ELR (cell line): ENCODE measurements around the gene MREG.

Experiments
- DNase-seq: peaks from one replicate; pipeline ENCODE4 v3.0.0-alpha.2; 2015; ENCODE audit warnings: low read depth

MREG gene, protein sequence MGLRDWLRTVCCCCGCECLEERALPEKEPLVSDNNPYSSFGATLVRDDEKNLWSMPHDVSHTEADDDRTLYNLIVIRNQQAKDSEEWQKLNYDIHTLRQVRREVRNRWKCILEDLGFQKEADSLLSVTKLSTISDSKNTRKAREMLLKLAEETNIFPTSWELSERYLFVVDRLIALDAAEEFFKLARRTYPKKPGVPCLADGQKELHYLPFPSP

GRCh38 chr2:216013080-216013909 is at the start of gene MREG:
Gene MREG (minus strand): TSS chr2:216013551. CDS start chr2:216013327, 224 bp downstream.
- peak; percentile 86 for DNase-seq

DNA sequence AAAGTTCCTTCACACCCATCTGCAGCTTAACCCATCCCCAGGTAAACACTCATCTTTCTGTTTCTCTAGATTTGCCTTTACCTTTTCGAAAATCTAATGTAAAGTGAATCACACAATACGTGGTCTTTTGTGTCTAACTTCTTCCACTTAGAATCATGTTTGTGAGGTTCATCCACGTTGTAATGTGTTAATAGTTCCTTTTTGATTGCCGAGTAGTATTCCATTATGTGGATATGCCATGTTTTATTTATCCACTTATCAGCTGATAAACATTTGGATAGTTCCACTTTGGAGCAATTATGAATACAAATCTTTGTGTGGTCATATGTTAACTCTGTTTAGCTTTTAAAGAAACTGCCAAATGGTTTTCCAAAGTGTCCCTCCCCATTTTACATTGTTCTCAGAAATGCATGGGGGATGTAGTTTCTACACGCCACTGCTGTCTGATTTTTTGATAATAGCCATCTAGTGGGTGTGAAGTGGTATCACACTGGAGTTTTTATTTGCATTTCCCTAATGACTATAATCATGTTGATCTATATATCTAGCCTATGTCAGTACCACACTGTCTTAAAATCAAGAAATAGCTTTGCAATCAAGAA is 46.0 kb upstream of the MREG start:
- DNase-seq: peak; percentile 32

GRCh38 chr2:216057688-216058193 is 44.4 kb upstream of the MREG start:
- DNase-seq: peak; percentile 42

GRCh38 chr2:216056739-216057138 is 43.4 kb upstream of the MREG start:
- DNase-seq: no peak

DNA sequence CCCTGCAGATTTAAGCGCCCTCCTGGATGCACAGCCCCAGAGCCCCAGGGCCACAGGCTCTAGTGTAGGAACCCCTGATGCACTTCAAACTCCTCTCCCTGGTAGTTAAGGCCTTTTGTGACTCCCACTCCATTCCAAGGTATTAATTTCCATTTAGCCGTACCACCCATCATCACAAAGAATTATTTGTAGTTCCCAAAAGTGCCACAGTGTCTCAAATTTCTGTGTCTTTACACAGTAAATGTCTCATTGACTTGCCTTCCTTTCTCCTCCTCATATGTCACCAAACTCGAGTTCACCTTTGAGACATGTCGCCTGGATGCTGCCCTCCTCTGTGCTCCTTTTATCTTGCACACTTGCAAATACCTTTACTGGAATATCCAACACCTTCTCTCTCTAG is 42.3 kb upstream of the MREG start:
- no peak for DNase-seq

DNA sequence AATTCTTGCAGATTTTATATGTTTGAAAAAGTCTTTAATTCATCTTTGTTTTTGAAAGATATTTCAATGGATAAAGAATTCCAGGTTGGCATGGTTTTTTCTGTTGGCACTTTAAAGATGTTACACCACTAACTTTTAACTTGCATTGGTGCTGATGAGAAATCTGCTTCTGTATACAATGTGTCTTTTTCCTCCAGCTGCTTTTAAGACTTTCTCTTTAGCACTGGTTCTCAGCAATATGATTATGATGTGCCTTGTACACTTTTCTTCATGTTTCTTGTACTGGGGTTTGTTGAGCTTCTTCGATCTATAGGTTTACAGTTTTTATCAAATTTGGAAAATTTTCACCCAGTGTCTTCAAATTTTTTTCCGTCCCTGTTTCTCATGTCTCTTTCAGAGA is 39.1 kb upstream of the MREG start:
- no peak for DNase-seq

DNA sequence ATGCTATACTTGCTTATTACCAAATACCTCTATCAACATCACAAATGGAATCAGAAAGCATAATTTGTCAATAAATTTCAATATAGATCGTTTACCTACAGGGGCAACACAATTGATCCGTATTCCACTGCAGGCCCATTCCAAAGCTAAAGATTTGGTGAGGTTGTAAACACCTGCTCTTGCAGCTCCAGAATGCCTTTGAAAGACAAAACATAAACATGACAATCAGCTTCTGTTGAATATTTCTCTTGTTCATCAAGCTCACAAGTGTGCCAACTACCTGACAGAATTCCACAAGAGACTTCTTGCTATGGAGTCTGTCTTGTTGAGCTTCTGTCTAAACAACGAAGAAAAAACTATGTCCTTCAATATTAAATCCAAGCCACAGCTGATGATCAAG is 38.0 kb upstream of the MREG start:
- no peak for DNase-seq

- no peak for DNase-seq
Observed at GRCh38 chr2:216049452-216049851, 36.1 kb upstream of the MREG start.

DNA sequence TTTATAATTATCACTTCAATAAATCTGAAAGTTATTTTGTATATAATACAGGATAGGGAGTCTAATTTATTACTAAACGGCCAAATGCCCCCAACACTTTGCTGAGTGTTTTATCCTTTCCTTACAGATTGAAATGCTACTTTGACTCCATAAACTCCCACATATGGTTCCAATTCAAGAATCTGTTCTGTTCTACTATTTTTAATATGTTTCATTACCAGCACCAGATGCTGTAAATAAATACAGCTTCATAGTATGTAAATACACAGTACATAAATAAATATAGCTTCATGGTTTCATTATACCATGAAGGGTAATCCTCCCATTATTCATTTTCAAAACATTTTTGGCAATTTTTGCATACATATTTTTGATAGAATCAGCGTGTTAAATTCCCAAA is 34.0 kb upstream of the MREG start:
- DNase-seq: no peak

- DNase-seq: no peak
Observed at GRCh38 chr2:216044883-216045486, 31.6 kb upstream of the MREG start.

DNA sequence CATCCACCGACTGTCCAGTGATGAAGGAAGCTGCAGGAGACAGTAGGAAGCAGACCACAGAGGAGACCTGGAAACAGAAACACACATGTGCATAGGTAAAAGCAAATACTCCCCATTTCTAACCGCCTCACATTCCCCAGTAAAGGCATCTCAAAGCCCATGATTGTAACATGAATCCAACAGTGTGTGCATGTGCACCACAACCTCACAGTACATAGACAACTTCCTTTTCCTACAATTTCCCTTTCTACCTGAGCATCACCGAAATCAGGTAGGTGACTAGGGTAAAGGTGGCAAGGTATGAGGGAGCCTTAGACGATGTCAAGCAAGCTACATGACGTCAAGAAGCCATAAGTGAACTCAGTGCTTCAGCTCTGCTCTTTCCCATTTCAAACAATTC is 30.6 kb upstream of the MREG start:
- DNase-seq: no peak

DNA sequence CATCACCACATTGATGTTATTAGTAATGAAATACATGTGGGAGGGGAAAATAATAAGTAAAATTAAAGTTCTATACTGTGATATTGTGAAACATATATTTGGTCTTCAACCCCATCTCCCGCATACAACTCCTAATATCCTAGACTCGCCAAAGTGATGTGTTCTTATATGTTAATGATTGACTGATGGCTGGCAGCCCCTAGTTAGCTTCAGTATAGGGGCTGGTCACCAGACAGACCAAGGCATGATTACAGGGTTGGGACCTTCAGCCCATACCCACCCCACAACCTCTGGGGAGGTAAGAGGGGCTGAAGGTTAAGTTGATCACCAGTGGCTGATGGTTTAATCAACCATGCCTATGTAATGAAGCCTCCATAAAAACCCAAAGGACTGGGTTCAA is 28.1 kb upstream of the MREG start:
- no peak for DNase-seq

DNA sequence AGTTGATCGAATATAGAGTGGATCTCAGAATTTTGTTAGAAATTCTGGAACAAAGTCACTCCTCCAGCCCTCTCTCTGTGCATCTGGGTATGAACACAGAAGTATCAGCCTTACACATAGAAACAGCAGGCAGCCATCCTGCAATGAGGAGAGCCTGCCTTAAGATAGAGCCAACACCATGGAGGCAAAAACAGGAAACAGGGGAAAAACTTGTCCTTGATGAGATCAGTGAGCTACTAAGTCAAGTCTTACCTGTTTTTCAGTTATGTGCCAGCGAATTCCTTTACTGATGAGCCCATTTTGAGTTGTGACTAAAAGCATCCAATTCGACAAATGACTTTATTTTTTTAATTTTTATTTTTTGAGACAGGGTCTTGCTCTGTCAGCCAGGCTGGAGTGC is 26.6 kb upstream of the MREG start:
- no peak for DNase-seq

GRCh38 chr2:216034065-216034464 is 20.7 kb upstream of the MREG start:
- peak; percentile 67 for DNase-seq

- no peak for DNase-seq
Observed at GRCh38 chr2:216033403-216033802, 20.1 kb upstream of the MREG start.

DNA sequence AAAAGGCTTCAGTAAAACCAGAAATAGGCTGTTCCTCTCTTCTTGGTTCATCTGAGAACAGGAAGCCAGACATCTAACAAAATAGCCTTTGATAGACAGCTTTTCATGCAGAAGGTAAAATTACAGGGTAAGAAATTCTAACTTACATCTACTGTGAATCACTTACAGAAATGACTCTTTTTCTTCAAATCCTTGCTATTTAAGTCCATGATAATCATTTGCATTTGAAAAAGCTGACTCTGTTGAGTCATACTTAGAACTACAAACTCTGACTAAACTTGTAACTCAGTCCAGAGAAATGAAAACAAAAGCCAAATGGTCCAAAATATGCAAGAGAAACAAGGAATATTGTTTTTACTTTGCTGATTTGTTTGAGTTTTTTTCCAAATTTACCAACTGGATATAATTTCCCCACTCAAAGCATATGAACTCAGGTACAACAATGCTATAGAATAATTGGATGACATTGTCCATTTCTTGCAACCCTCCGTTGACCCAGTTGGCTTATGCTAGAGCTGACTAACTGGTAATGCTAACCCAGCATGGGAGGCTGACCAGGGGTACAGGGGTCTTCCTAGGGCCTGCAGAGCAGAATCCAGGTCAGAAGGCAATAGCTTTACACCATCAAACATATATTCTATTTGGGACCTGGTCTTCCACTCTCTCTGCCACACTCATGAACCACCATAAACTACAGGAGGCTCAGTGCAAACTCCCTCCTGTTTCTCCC is 18.8 kb upstream of the MREG start:
- peak; percentile 88 for DNase-seq

DNA sequence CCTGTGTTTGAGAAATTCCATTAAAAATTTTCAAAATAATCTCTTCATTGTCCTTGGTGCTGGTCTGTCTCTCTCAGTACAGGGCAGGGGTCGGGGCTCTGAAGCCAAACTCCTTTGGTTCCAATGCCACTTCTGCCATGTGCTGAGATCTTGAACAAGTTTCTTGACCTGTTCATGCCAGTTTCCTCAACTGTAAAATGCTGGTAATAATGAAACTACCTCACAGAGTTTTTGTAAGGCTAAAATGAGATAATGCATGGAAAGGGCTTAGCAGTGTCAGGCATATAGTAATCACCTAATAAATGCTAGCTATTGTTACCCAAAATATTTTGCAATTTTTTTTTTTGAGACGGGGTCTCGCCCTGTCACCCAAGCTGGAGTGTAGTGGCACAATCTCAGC is 16.9 kb upstream of the MREG start:
- DNase-seq: no peak

DNA sequence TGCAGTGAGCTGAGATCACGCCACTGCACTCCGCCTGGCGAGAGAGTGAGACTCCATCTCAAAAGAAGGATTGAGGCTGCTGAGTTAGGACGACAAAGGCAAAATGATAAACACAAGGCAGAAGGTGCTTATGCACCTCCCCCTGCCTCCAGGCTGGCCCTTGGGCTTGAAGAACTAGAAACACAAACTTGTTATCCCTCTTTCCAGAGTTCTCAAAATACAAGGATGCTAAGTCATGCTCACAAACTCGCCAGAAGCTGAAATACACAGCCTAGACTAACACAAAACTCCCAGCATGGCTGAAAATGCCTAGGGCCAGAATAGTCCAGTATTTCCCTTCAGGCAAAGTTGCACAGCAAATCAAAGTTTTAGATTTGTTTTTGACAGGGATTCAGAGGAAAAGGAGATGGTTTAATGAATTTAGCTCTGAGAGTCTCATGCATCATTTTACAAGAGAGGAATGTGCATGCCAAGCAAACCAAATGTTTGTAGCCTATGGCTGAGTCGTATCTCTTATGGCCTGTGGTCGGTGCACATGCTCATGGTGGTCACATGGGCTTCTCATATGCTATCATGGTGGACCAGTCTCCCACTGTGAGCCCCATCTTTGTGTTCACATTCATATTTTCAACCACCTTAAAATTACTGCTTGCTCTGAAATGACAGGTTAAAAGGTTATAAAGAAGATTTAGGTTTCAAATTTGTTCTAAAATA is 16.2 kb upstream of the MREG start:
- DNase-seq: peak; percentile 70

- no peak for DNase-seq
Observed at GRCh38 chr2:216024779-216025336, 11.5 kb upstream of the MREG start.

DNA sequence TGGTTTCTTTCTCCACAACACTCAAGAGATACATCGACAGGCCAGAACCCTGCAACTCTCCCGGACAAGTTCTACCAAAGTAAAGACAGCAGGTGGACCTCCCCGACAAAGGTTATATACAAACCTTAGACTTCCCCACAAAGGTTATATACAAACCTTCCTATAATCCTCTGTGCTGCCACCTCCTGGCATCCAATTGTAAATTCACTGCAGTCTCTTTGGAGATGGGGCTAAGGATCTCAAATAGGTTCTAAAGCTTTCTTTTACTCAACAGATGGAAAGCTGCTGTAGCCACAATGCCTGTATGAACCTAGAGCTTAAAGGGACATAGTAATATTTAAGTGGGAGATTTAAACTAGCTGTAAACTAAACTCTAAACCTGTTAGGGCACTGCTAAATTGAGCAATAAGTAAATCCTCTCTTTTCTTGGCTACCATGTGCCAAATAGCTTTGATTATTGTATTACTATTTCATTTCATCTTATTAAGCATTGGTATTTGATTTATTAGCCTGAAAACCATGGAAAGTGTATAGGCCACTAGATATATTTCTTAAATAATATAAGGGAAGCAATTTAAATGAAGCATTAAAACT is 9.8 kb upstream of the MREG start:
- peak; percentile 69 for DNase-seq
